Parathyroid adenoma (tissue), 2 donors: Measurements from ENCODE around the gene CHD9.

Experiments used
- H2AFZ ChIP-seq: fragments of 300-600 bp; sonication (generic); one replicate; pipeline ENCODE4 v1.7.0; 2017; ENCODE audit warnings: antibody characterized with exemption, mild to moderate bottlenecking
- H3K27ac ChIP-seq: fragments of 300-600 bp; sonication (generic); one replicate; pipeline ENCODE4 v1.7.0; 2017
- H3K27me3 ChIP-seq: fragments of 300-600 bp; sonication (generic); one replicate; pipeline ENCODE4 v1.7.0; 2017; ENCODE audit warnings: low read length; ENCODE audit not compliant: control insufficient read depth, insufficient read depth
- H3K36me3 ChIP-seq: fragments of 300-600 bp; sonication (generic); one replicate; pipeline ENCODE4 v1.7.0; 2017; ENCODE audit warnings: low read length; ENCODE audit not compliant: control insufficient read depth, insufficient read depth
- H3K4me1 ChIP-seq: fragments of 300-600 bp; sonication (generic); one replicate; pipeline ENCODE4 v1.7.0; 2017; ENCODE audit warnings: control low read depth
- H3K4me2 ChIP-seq: fragments of 300-600 bp; sonication (generic); one replicate; pipeline ENCODE4 v1.7.0; 2017; ENCODE audit warnings: low read length
- H3K4me3 ChIP-seq: fragments of 300-600 bp; sonication (generic); one replicate; pipeline ENCODE4 v1.7.0; 2017; ENCODE audit warnings: low read depth, low read length
- H3K79me2 ChIP-seq: fragments of 300-600 bp; sonication (generic); one replicate; pipeline ENCODE4 v1.7.0; 2017; ENCODE audit warnings: control low read depth
- H3K9ac ChIP-seq: fragments of 300-600 bp; sonication (generic); one replicate; pipeline ENCODE4 v1.7.0; 2017; ENCODE audit warnings: mild to moderate bottlenecking
- H3K9me3 ChIP-seq: fragments of 300-600 bp; sonication (generic); one replicate; pipeline ENCODE4 v1.7.0; 2017; ENCODE audit warnings: low read length; ENCODE audit not compliant: control insufficient read depth
- CTCF ChIP-seq: fragments of 300-600 bp; sonication (generic); IDR thresholded peaks from one replicate; pipeline ENCODE4 v1.7.0; 2017; ENCODE audit warnings: antibody characterized with exemption, mild to moderate bottlenecking
- donor health status: primary hyperparathyroidism.

The CHD9 gene

DNA sequence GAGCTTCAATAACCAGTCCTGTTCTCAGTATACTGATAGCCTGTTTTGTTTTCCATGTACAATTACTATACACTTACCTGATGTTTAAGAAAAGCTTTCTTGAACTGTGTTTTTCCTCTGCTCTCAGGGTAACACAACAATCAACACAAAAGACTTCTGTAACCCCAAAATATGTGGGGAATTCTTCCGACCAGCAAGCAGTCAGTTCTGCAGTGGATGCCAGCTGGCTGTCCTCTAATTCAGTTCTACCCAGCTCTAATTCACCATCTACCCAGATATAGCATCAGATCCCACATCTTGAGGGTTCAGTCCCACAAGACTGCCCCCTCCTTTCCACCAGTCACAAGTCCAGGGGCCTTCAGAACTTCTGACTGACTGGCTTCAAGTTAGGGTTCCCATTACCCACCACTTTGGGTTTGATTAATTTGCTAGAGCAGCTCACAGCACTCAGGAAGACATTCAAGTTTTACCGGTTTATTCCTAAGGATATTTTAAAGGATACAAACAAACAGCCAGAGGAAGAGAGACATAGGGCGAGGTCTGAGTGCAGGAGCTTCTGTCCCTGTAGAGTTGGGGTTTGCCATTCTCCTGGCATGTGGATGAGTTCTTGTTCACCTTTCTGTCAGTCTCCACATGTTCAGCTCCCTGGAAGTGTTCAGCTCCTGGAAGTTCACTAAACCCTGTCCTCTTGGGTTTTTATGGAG, 178.2 kb downstream of the CHD9 start:
- no peaks in the 10 kb centered on the region for H3K36me3 ChIP-seq
- H3K4me3 ChIP-seq: no peak overlapping the region
- no peaks in the 10 kb centered on the region for H3K79me2 ChIP-seq
- no peaks in the 10 kb centered on the region for H3K4me1 ChIP-seq
- H2AFZ ChIP-seq: no peak overlapping the region
- no peak overlapping the region for H3K4me2 ChIP-seq
- no peaks in the 10 kb centered on the region for H3K9me3 ChIP-seq
- H3K9ac ChIP-seq: no peak overlapping the region
- TF ChIP-seq CTCF: no peak
- no peak overlapping the region for H3K27ac ChIP-seq
- no peaks in the 10 kb centered on the region for H3K27me3 ChIP-seq

- H3K36me3 ChIP-seq: no peaks in the 10 kb centered on the region
- no peak overlapping the region for H3K27ac ChIP-seq
- no peak overlapping the region for H3K4me2 ChIP-seq
- H3K9ac ChIP-seq: no peak overlapping the region
- no peaks in the 10 kb centered on the region for H3K27me3 ChIP-seq
- H3K4me1 ChIP-seq: no peaks in the 10 kb centered on the region
- TF ChIP-seq CTCF: no peak
- no peaks in the 10 kb centered on the region for H3K9me3 ChIP-seq
- H2AFZ ChIP-seq: no peak overlapping the region
- no peak overlapping the region for H3K4me3 ChIP-seq
- H3K79me2 ChIP-seq: no peaks in the 10 kb centered on the region
Observed at GRCh38 chr16:53234836-53235235, 180.0 kb downstream of the CHD9 start.

GRCh38 chr16:53235851-53236250, 181.1 kb downstream of the CHD9 start:
- no peak for TF ChIP-seq CTCF
- Histone ChIP-seq H3K4me1 (no peaks in the 10 kb centered on the region), H3K27ac (no peak overlapping the region), H3K4me2 (no peak overlapping the region), H3K79me2 (no peaks in the 10 kb centered on the region), H3K9ac (no peak overlapping the region), H3K4me3 (no peak overlapping the region), H3K27me3 (no peaks in the 10 kb centered on the region), H2AFZ (no peak overlapping the region), H3K36me3 (no peaks in the 10 kb centered on the region), H3K9me3 (no peaks in the 10 kb centered on the region)

- H3K27me3 ChIP-seq: no peaks in the 10 kb centered on the region
- H3K36me3 ChIP-seq: no peaks in the 10 kb centered on the region
- H3K27ac ChIP-seq: no peak overlapping the region
- H3K4me2 ChIP-seq: no peak overlapping the region
- H2AFZ ChIP-seq: no peak overlapping the region
- H3K4me1 ChIP-seq: no peaks in the 10 kb centered on the region
- no peak overlapping the region for H3K9ac ChIP-seq
- no peaks in the 10 kb centered on the region for H3K79me2 ChIP-seq
- H3K9me3 ChIP-seq: no peaks in the 10 kb centered on the region
- no peak overlapping the region for H3K4me3 ChIP-seq
- TF ChIP-seq CTCF: no peak
Observed at GRCh38 chr16:53249331-53249730, 194.5 kb downstream of the CHD9 start.

DNA sequence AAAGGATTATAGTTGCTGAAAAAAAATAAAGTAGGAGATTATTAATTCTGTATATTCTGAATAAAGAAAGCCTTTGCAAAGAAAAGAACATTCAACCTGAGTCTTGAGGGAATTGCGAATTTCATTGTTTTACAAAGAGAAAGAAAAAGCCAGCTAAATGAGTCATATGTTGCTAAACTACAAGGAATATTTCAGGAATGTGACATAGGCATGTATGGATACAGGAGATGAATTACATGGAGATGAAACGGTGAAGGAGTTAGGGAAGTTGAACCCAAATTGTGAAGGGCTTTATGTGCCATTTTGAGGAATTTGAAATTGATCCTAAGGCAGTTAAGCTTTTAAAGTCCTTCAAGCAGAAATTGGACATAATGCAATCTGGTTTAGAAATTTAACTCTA, 202.2 kb downstream of the CHD9 start:
- Histone ChIP-seq H3K4me1 (no peaks in the 10 kb centered on the region), H3K36me3 (no peaks in the 10 kb centered on the region), H3K9ac (no peak overlapping the region), H3K79me2 (peaks cover 2% of the 10 kb centered on the region), H3K4me2 (no peak overlapping the region), H3K27me3 (no peaks in the 10 kb centered on the region), H3K9me3 (no peaks in the 10 kb centered on the region), H3K4me3 (no peak overlapping the region), H3K27ac (no peak overlapping the region), H2AFZ (no peak overlapping the region)
- TF ChIP-seq CTCF: no peak
